ENCODE data around the gene ARRDC3.

- TF ChIP-seq POLR2A (IDR thresholded peaks at IDR 0.05) (no peak), CTCF (IDR thresholded peaks at IDR 0.05) (no peak)
These were observed 37.8 kb upstream of the ARRDC3 start for GRCh38 chr5:91420879-91421278.
